ENCODE data around the gene TCF4. TPM values are rescaled to one million over a fixed set of nuclear protein-coding genes. Genes with fewer than 3 reads are reported as not detected.

The TCF4 gene
- total and polyA plus RNA-seq, 7 donors: 8.6 to 68.9 (median 36.8) TPM

DNA sequence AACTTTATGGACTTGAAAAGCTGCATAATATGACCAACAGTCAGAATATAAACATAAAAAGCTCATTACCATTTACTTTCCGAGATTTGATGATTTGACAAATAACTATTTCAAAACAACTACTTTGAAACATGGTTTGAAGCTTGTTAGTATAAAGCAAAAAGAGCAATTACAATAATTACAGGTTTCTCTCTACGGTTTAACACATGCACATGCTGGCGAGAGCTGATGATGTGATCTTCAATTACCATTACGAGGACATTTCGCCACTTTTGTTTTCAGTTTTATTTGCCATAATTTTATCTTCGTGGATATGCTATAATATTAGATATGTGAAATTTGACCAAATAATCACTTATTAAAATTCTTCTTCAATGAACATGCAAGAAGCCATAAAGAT lies 270.1 kb downstream of the TCF4 start:
- intact Hi-C loops (cut with DNase I): loop anchor here (5.0 kb wide), 2 partner anchors 36 to 269 kb away; partner anchors contain the start of gene TCF4 (in 1 of the 2)
- 18 to 31% (median 27%) methylated on average over 6 of the region's 6 CpGs for WGBS, 3 donors
- H3K27me3 ChIP-seq (ENCODE audit: insufficient read depth in 3 of 3, low read length in 2 of 3): no peaks in the 10 kb centered on the region
- H3K4me3 ChIP-seq: peak overlapping the region; percentile 77
- DNase-seq (no peak), ATAC-seq (no peak)
- TF ChIP-seq CTCF (IDR thresholded peaks at IDR 0.05): no peak
- no peaks in the 10 kb centered on the region for H3K9me3 ChIP-seq
- no peaks in the 10 kb centered on the region for H3K36me3 ChIP-seq (ENCODE audit: insufficient read depth in 1 of 2, low read depth in 1 of 2)
- H3K27ac ChIP-seq: peak overlapping the region; percentile 89
- H3K4me1 ChIP-seq: peaks cover 56% of the 10 kb centered on the region

- DNase-seq (no peak), ATAC-seq (no peak)
- Histone ChIP-seq H3K9me3 (no peaks in the 10 kb centered on the region), H3K36me3 (ENCODE audit: insufficient read depth in 1 of 2, low read depth in 1 of 2) (no peaks in the 10 kb centered on the region), H3K4me1 (peaks cover 61% of the 10 kb centered on the region), H3K27me3 (ENCODE audit: insufficient read depth in 3 of 3, low read length in 2 of 3) (no peaks in the 10 kb centered on the region), H3K27ac (peak overlapping the region; percentile 89), H3K4me3 (peak overlapping the region; percentile 77)
- intact Hi-C loops (cut with DNase I): loop anchor here (5.0 kb wide), 2 partner anchors 35 to 270 kb away; partner anchors contain the start of gene TCF4 (in 1 of the 2)
- WGBS, 3 donors: 63 to 68% (median 68%) methylated on average over 1 of the region's 1 CpG
- no peak for TF ChIP-seq CTCF (IDR thresholded peaks at IDR 0.05)
These were observed 270.7 kb downstream of the TCF4 start for GRCh38 chr18:55317324-55317723.

DNA sequence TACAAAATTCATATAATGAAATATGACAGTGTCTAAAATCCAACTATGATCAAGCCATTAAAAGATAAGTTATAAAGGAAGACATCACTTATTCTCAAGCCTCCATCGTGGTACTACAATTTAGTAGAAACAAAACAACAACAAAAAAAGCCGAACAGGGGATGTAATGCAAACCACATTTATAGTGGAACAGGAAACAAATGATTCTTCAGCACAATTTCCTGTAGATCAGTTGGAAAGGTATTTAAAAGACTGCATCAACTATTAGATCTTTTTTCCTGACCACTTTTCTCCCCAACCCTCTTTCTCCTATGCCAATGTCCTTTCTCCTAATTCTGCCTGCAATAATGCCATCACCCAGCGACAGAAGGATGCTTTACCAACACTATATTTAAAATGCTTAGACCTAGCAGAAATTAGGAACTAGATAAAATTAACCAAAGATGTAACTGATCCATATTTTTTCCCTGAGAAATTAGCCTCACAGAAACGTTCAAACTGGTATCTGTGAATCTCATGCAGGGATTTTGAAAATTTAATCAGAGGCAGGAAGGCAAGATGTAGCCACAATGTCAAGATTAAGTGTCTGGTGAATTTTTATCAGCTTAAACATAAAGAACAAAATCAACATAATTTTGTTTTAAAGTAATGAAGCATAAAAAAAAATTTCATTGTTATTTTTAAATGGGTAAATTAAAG lies 271.4 kb downstream of the TCF4 start:
- intact Hi-C loops (cut with DNase I): loop anchor here (1.0 to 5.0 kb wide), 3 partner anchors 25 to 271 kb away; partner anchors contain the start of gene TCF4 (in 1 of the 2)
- 17 to 43% (median 30%) methylated on average over 4 of the region's 4 CpGs for WGBS, 3 donors
- TF ChIP-seq CTCF (IDR thresholded peaks at IDR 0.05): no peak
- DNase-seq: no peak
- Histone ChIP-seq H3K9me3 (no peaks in the 10 kb centered on the region), H3K36me3 (ENCODE audit: insufficient read depth in 1 of 2, low read depth in 1 of 2) (no peaks in the 10 kb centered on the region), H3K27ac (peak overlapping the region; percentile 89), H3K27me3 (ENCODE audit: insufficient read depth in 3 of 3, low read length in 2 of 3) (no peaks in the 10 kb centered on the region), H3K4me1 (peaks cover 68% of the 10 kb centered on the region), H3K4me3 (peak overlapping the region; percentile 77)
- no peak for ATAC-seq

- Histone ChIP-seq H3K9me3 (no peaks in the 10 kb centered on the region), H3K27me3 (ENCODE audit: insufficient read depth in 3 of 3, low read length in 2 of 3) (no peaks in the 10 kb centered on the region), H3K4me3 (no peak overlapping the region), H3K36me3 (ENCODE audit: insufficient read depth in 1 of 2, low read depth in 1 of 2) (no peaks in the 10 kb centered on the region), H3K27ac (no peak overlapping the region), H3K4me1 (peaks cover 87% of the 10 kb centered on the region)
- DNase-seq: no peak
- no peak for TF ChIP-seq CTCF (IDR thresholded peaks at IDR 0.05)
- ATAC-seq: no peak
- intact Hi-C loops (cut with DNase I): loop anchor here (5.0 kb wide), 2 partner anchors 32 to 273 kb away; partner anchors contain the start of gene TCF4 (in 1 of the 2)
These were observed 273.3 kb downstream of the TCF4 start for GRCh38 chr18:55314615-55315237.

Measured in psoas muscle (tissue), 8 donors.